H1 (cell line): Measurements from ENCODE around the gene TBC1D20. TPM values are rescaled to one million over a fixed set of nuclear protein-coding genes. Genes with fewer than 3 reads are reported as not detected.

ENCODE experiments used
- ASH2L ChIP-seq: fragments of 200-600, 300-600 bp; sonication (generic); IDR thresholded peaks from one replicate; pipeline ENCODE4 v1.7.1; 2017; ENCODE audit warnings: low read length
- ATF2 ChIP-seq: IDR thresholded peaks from 2 replicates; pipeline ENCODE4 v1.6.1; 2012; ENCODE audit warnings: low read length, inconsistent platforms
- BRCA1 ChIP-seq: IDR thresholded peaks from 2 replicates; pipeline ENCODE4 v1.6.1; 2012; ENCODE audit warnings: low read depth, low read length, improper control_type of control experiment
- CHD7 ChIP-seq: fragments of 300-600 bp; sonication (generic); IDR thresholded peaks from 2 replicates; pipeline ENCODE4 v1.7.1; 2012; ENCODE audit warnings: low read length, moderate library complexity, mild to moderate bottlenecking, inconsistent platforms; ENCODE audit not compliant: insufficient replicate concordance
- EZH2 ChIP-seq: fragments of 200-600 bp; sonication (generic); IDR thresholded peaks from 2 replicates; pipeline ENCODE4 v1.7.1; 2012; ENCODE audit warnings: low read depth, mild to moderate bottlenecking, moderate library complexity, low read length, inconsistent platforms; ENCODE audit not compliant: severe bottlenecking
- JUND ChIP-seq: IDR thresholded peaks from 2 replicates; pipeline ENCODE4 v1.6.1; 2011; ENCODE audit warnings: mild to moderate bottlenecking, improper control_type of control experiment, low read length
- SIX5 ChIP-seq: IDR thresholded peaks from 2 replicates; pipeline ENCODE4 v1.6.1; 2011; ENCODE audit warnings: mild to moderate bottlenecking, low read depth, low read length
- polyA plus RNA-seq, 7 experiments: library from polyadenylated mRNA; depleted of rRNA in 3 of 7; stranded (reverse) in 5 of 7; unstranded in 2 of 7; fragments of >200 nt in 5 of 7; fragments of 200-250 nt in 2 of 7; gene quantifications; 1 replicate in 5 of 7; 2 replicates in 1 of 7; 4 replicates in 1 of 7; pipeline versions ENCODE4 v1.2.1 to v1.2.3, GENCODE V29; 2011 to 2013; ENCODE audit warnings: missing spikeins in 2 of 7, mixed read lengths in 2 of 7
- total RNA-seq: library from RNA; stranded (reverse); fragmentation: NEBNext Ultra II Directional; extraction: Animal tissue kit (Norgen Biotek cat#: 25700); gene quantifications from 2 replicates; pipeline ENCODE4 v1.2.1, GENCODE V29; 2021

The TBC1D20 gene
- total and polyA plus RNA-seq, 2 of the 8 experiments (the other 6 are each of a cell fraction or from before 2014, with no cell fraction given), result 14.5 to 17.1 TPM

- TF ChIP-seq CHD7 (no peak), EZH2 (no peak), SIX5 (no peak), JUND (no peak), ATF2 (no peak), BRCA1 (no peak), ASH2L (no peak)
Observed at GRCh38 chr20:478010-478948, 15.9 kb upstream of the TBC1D20 start (continued).
